Right lobe of liver (tissue), 4 donors: ENCODE results near the gene ARFGAP3.

Experiments
- CTCF ChIP-seq, 4 donors: fragments of 200-600 bp in 3 of 4; fragments of 450-650 bp in 1 of 4; IDR thresholded peaks; one replicate each; pipeline versions ENCODE4 v1.5.1 to v1.8.0; 2016 to 2022; ENCODE audit warnings: antibody characterized with exemption in 4 of 4, mild to moderate bottlenecking in 2 of 4
- POLR2A ChIP-seq: fragments of 450-650 bp; IDR thresholded peaks from one replicate; pipeline ENCODE4 v1.6.1; 2017; ENCODE audit warnings: antibody characterized with exemption, mild to moderate bottlenecking
- donor health status: DM: no; HTN: no; CAD: no.
- donor health status: DM: no; HTN: no; CAD: no.
- donor health status: DM: no; HTN: yes; CAD: no.

DNA sequence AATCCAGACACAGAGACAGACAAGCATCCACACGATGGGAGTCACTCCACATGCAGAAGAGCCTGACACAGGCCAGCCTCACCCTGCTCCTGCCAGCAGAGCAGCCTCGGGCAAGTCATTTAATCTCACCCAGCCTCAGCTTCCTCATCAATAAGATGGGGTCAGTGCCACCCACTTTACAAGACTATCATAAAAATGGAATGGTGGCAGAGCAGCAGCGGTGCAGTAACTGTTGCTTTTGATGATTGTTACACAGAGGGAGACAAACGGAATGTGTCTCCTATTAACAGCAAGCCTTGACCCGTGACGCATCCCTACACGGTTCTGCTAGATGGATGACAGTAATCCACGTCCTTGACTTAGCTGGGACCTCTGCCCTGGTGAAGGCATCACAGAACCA, 26.0 kb upstream of the ARFGAP3 start:
- TF ChIP-seq CTCF (IDR thresholded peaks at IDR 0.05) (no peak), POLR2A (no peak)
